ENCODE results near the gene LDB2.
"Not testable (repeated sequence)": the region's sequence is repeated elsewhere in the genome, so short reads cannot be mapped to it uniquely, and the experiment has no call there.

LDB2 gene

GRCh38 chr4:16659694-16660093 is 238.8 kb downstream of the LDB2 start:
- Histone ChIP-seq H3K9me3 (no peaks in the 10 kb centered on the region), H3K4me3 (no peak overlapping the region), H3K36me3 (replicated peaks) (no peaks in the 10 kb centered on the region), H3K4me1 (peaks cover 10% of the 10 kb centered on the region), H3K27me3 (ENCODE audit: low read depth) (no peaks in the 10 kb centered on the region)
- in situ Hi-C loops (cut with MboI; ENCODE audit: low sequenced_read_pairs): no loop called here
- DNase-seq (ENCODE audit: low spot score in 2 of 2): peak in 1 of 2 experiments; percentile 56

- in situ Hi-C loops (cut with MboI; ENCODE audit: low sequenced_read_pairs): no loop called here
- peaks cover 10% of the 10 kb centered on the region for H3K4me1 ChIP-seq
- H3K36me3 ChIP-seq (replicated peaks): no peaks in the 10 kb centered on the region
- H3K27me3 ChIP-seq (ENCODE audit: low read depth): no peaks in the 10 kb centered on the region
- no peak overlapping the region for H3K4me3 ChIP-seq
- no peaks in the 10 kb centered on the region for H3K9me3 ChIP-seq
- DNase-seq (ENCODE audit: low spot score in 2 of 2): no peak
Measured at GRCh38 chr4:16659079-16659478, 239.4 kb downstream of the LDB2 start.

GRCh38 chr4:16658183-16658582 is 240.3 kb downstream of the LDB2 start:
- in situ Hi-C loops (cut with MboI; ENCODE audit: low sequenced_read_pairs): no loop called here
- peaks cover 10% of the 10 kb centered on the region for H3K4me1 ChIP-seq
- no peaks in the 10 kb centered on the region for H3K27me3 ChIP-seq (ENCODE audit: low read depth)
- DNase-seq (ENCODE audit: low spot score in 2 of 2): no peak
- no peak overlapping the region for H3K4me3 ChIP-seq
- no peaks in the 10 kb centered on the region for H3K9me3 ChIP-seq
- H3K36me3 ChIP-seq (replicated peaks): no peaks in the 10 kb centered on the region

GRCh38 chr4:16655111-16655510 is 243.3 kb downstream of the LDB2 start:
- peaks cover 8% of the 10 kb centered on the region for H3K4me1 ChIP-seq
- no peaks in the 10 kb centered on the region for H3K36me3 ChIP-seq (replicated peaks)
- in situ Hi-C loops (cut with MboI; ENCODE audit: low sequenced_read_pairs): no loop called here
- H3K4me3 ChIP-seq: no peak overlapping the region
- H3K9me3 ChIP-seq: no peaks in the 10 kb centered on the region
- no peak for DNase-seq (ENCODE audit: low spot score in 2 of 2)
- H3K27me3 ChIP-seq (ENCODE audit: low read depth): no peaks in the 10 kb centered on the region

- no peaks in the 10 kb centered on the region for H3K27me3 ChIP-seq (ENCODE audit: low read depth)
- H3K4me1 ChIP-seq: no peaks in the 10 kb centered on the region
- in situ Hi-C loops (cut with MboI; ENCODE audit: low sequenced_read_pairs): no loop called here
- H3K9me3 ChIP-seq: no peaks in the 10 kb centered on the region
- no peak overlapping the region for H3K4me3 ChIP-seq
- no peaks in the 10 kb centered on the region for H3K36me3 ChIP-seq (replicated peaks)
- no peak for DNase-seq (ENCODE audit: low spot score in 2 of 2)
Measured at GRCh38 chr4:16652732-16653305, 245.6 kb downstream of the LDB2 start.

GRCh38 chr4:16646459-16646858 is 252.0 kb downstream of the LDB2 start:
- Histone ChIP-seq H3K9me3 (no peaks in the 10 kb centered on the region), H3K36me3 (replicated peaks) (no peaks in the 10 kb centered on the region), H3K4me3 (no peak overlapping the region), H3K4me1 (no peaks in the 10 kb centered on the region), H3K27me3 (ENCODE audit: low read depth) (no peaks in the 10 kb centered on the region)
- no peak for DNase-seq (ENCODE audit: low spot score in 2 of 2)
- in situ Hi-C loops (cut with MboI; ENCODE audit: low sequenced_read_pairs): no loop called here

GRCh38 chr4:16643893-16644292 is 254.6 kb downstream of the LDB2 start:
- H3K36me3 ChIP-seq (replicated peaks): no peaks in the 10 kb centered on the region
- in situ Hi-C loops (cut with MboI; ENCODE audit: low sequenced_read_pairs): no loop called here
- no peaks in the 10 kb centered on the region for H3K4me1 ChIP-seq
- DNase-seq (ENCODE audit: low spot score in 2 of 2): no peak
- no peaks in the 10 kb centered on the region for H3K9me3 ChIP-seq
- no peaks in the 10 kb centered on the region for H3K27me3 ChIP-seq (ENCODE audit: low read depth)
- H3K4me3 ChIP-seq: no peak overlapping the region

GRCh38 chr4:16642897-16643296 is 255.5 kb downstream of the LDB2 start:
- Histone ChIP-seq H3K27me3 (ENCODE audit: low read depth) (no peaks in the 10 kb centered on the region), H3K4me1 (no peaks in the 10 kb centered on the region), H3K9me3 (no peaks in the 10 kb centered on the region), H3K36me3 (replicated peaks) (no peaks in the 10 kb centered on the region), H3K4me3 (no peak overlapping the region)
- DNase-seq (ENCODE audit: low spot score in 2 of 2): no peak
- in situ Hi-C loops (cut with MboI; ENCODE audit: low sequenced_read_pairs): no loop called here

- H3K4me1 ChIP-seq: peaks cover 3% of the 10 kb centered on the region; the same call in 1 of the 2 replicates
- no peak overlapping the region for H3K4me3 ChIP-seq
- in situ Hi-C loops (cut with MboI; ENCODE audit: low sequenced_read_pairs): no loop called here
- H3K9me3 ChIP-seq: no peaks in the 10 kb centered on the region
- DNase-seq (ENCODE audit: low spot score in 2 of 2): no peak
- no peaks in the 10 kb centered on the region for H3K27me3 ChIP-seq (ENCODE audit: low read depth)
- no peaks in the 10 kb centered on the region for H3K36me3 ChIP-seq (replicated peaks)
Measured at GRCh38 chr4:16641971-16642370, 256.5 kb downstream of the LDB2 start.

- DNase-seq (ENCODE audit: low spot score in 2 of 2): peak in 1 of 2 experiments; percentile 58
- in situ Hi-C loops (cut with MboI; ENCODE audit: low sequenced_read_pairs): no loop called here
- H3K27me3 ChIP-seq (ENCODE audit: low read depth): no peaks in the 10 kb centered on the region
- H3K4me1 ChIP-seq: peaks cover 11% of the 10 kb centered on the region
- H3K4me3 ChIP-seq: no peak overlapping the region
- H3K9me3 ChIP-seq: no peaks in the 10 kb centered on the region
- no peaks in the 10 kb centered on the region for H3K36me3 ChIP-seq (replicated peaks)
Measured at GRCh38 chr4:16636912-16637630, 261.4 kb downstream of the LDB2 start.

- Histone ChIP-seq H3K36me3 (replicated peaks) (no peaks in the 10 kb centered on the region), H3K4me3 (no peak overlapping the region), H3K4me1 (peaks cover 11% of the 10 kb centered on the region), H3K27me3 (ENCODE audit: low read depth) (no peaks in the 10 kb centered on the region), H3K9me3 (no peaks in the 10 kb centered on the region)
- no peak for DNase-seq (ENCODE audit: low spot score in 2 of 2)
- in situ Hi-C loops (cut with MboI; ENCODE audit: low sequenced_read_pairs): no loop called here
Measured at GRCh38 chr4:16636304-16636703, 262.1 kb downstream of the LDB2 start.

GRCh38 chr4:16629274-16629673 is 269.2 kb downstream of the LDB2 start:
- H3K4me1 ChIP-seq; H3K36me3 ChIP-seq (replicated peaks); in situ Hi-C loops (cut with MboI; ENCODE audit: low sequenced_read_pairs); H3K27me3 ChIP-seq (ENCODE audit: low read depth); H3K4me3 ChIP-seq; DNase-seq (ENCODE audit: low spot score in 2 of 2); H3K9me3 ChIP-seq: not testable (repeated sequence)

- H3K4me1 ChIP-seq; in situ Hi-C loops (cut with MboI; ENCODE audit: low sequenced_read_pairs); H3K36me3 ChIP-seq (replicated peaks); H3K27me3 ChIP-seq (ENCODE audit: low read depth); H3K4me3 ChIP-seq; DNase-seq (ENCODE audit: low spot score in 2 of 2); H3K9me3 ChIP-seq: not testable (repeated sequence)
Measured at GRCh38 chr4:16628835-16629234, 269.6 kb downstream of the LDB2 start.

GRCh38 chr4:16627999-16628398 is 270.4 kb downstream of the LDB2 start:
- H3K9me3 ChIP-seq: no peaks in the 10 kb centered on the region
- no peaks in the 10 kb centered on the region for H3K4me1 ChIP-seq
- no peaks in the 10 kb centered on the region for H3K27me3 ChIP-seq (ENCODE audit: low read depth)
- DNase-seq (ENCODE audit: low spot score in 2 of 2): no peak
- in situ Hi-C loops (cut with MboI; ENCODE audit: low sequenced_read_pairs): no loop called here
- no peak overlapping the region for H3K4me3 ChIP-seq
- H3K36me3 ChIP-seq (replicated peaks): no peaks in the 10 kb centered on the region

- Histone ChIP-seq H3K27me3 (ENCODE audit: low read depth) (no peaks in the 10 kb centered on the region), H3K36me3 (replicated peaks) (no peaks in the 10 kb centered on the region), H3K9me3 (no peaks in the 10 kb centered on the region), H3K4me1 (no peaks in the 10 kb centered on the region), H3K4me3 (no peak overlapping the region)
- DNase-seq (ENCODE audit: low spot score in 2 of 2): no peak
- in situ Hi-C loops (cut with MboI; ENCODE audit: low sequenced_read_pairs): no loop called here
Measured at GRCh38 chr4:16626945-16627344, 271.5 kb downstream of the LDB2 start.

Measured in HAP-1 (cell line).